Activated CD8-positive, alpha-beta T cell treated with anti-CD3 and anti-CD28 coated beads for 36 hours (primary cell): Measurements from ENCODE around the gene LRP1B. TPM values are rescaled to one million over a fixed set of nuclear protein-coding genes. Genes with fewer than 3 reads are reported as not detected.

Experiments
- ATAC-seq: fragments of 200-7000 bp; cut with Tn5 transposase; one replicate; pipeline ENCODE4 v1.10.0; 2021; ENCODE audit warnings: mild to moderate bottlenecking, moderate library complexity
- CTCF ChIA-PET: fragments of 350-600 bp; sonication (Branson Sonifier 250); formaldehyde crosslinking; loops from one replicate; lab custom pipeline; 2021; ENCODE audit warnings: antibody characterized with exemption; lab: Charles Lee
- POLR2A ChIA-PET: fragments of 350-600 bp; sonication (Branson Sonifier 250); formaldehyde crosslinking; loops from one replicate; lab custom pipeline; 2021; ENCODE audit warnings: antibody characterized with exemption; lab: Charles Lee
- DNase-seq: peaks from one replicate; pipeline ENCODE4 v3.0.0-alpha.2; 2020
- H3K27ac Mint-ChIP-seq: one replicate; pipeline ENCODE4 v1.8.0; 2021; ENCODE audit warnings: mild to moderate bottlenecking, mixed read lengths
- H3K27me3 Mint-ChIP-seq: one replicate; pipeline ENCODE4 v1.8.0; 2021; ENCODE audit warnings: mixed read lengths
- H3K36me3 Mint-ChIP-seq: one replicate; pipeline ENCODE4 v1.8.0; 2021; ENCODE audit warnings: low read depth, mixed read lengths
- H3K4me1 Mint-ChIP-seq: one replicate; pipeline ENCODE4 v1.8.0; 2021; ENCODE audit warnings: low read depth, mixed read lengths
- H3K4me3 Mint-ChIP-seq: one replicate; pipeline ENCODE4 v1.8.0; 2021; ENCODE audit warnings: mild to moderate bottlenecking, moderate library complexity, mixed read lengths
- H3K9me3 Mint-ChIP-seq: one replicate; pipeline ENCODE4 v1.8.0; 2021; ENCODE audit warnings: mixed read lengths
- CTCF ChIP-seq: fragments of 200-600 bp; IDR thresholded peaks from one replicate; pipeline ENCODE4 v1.8.0; 2022; ENCODE audit warnings: antibody characterized with exemption, mild to moderate bottlenecking
- intact Hi-C: fragments of 100-400 bp; cut with micrococcal nuclease; formaldehyde crosslinking; loops from one replicate; pipeline ENCODE4 v1.10.0; 2022
- total RNA-seq, 2 experiments: library from RNA; stranded (reverse); gene quantifications; one replicate each; pipeline ENCODE4 v1.2.3, GENCODE V29; 2021

The LRP1B gene
- total RNA-seq, 2 experiments from 2014 or later: not detected

GRCh38 chr2:140698636-140699035 is 1432.2 kb downstream of the LRP1B start:
- ChIA-PET POLR2A (no interaction called here), CTCF (no interaction called here)
- H3K4me3 Mint-ChIP-seq: no peak overlapping the region
- no peaks in the 10 kb centered on the region for H3K27me3 Mint-ChIP-seq
- no peak overlapping the region for H3K27ac Mint-ChIP-seq
- H3K36me3 Mint-ChIP-seq: no peaks in the 10 kb centered on the region
- TF ChIP-seq CTCF: no peak
- intact Hi-C loops: no loop called here
- ATAC-seq: no peak
- H3K9me3 Mint-ChIP-seq: peaks cover 2% of the 10 kb centered on the region
- no peaks in the 10 kb centered on the region for H3K4me1 Mint-ChIP-seq
- DNase-seq: no peak

GRCh38 chr2:140696449-140696848 is 1434.4 kb downstream of the LRP1B start:
- H3K36me3 Mint-ChIP-seq: no peaks in the 10 kb centered on the region
- H3K4me3 Mint-ChIP-seq: no peak overlapping the region
- intact Hi-C loops: no loop called here
- H3K9me3 Mint-ChIP-seq: peaks cover 1% of the 10 kb centered on the region
- no peak overlapping the region for H3K27ac Mint-ChIP-seq
- ATAC-seq: no peak
- ChIA-PET POLR2A (no interaction called here), CTCF (no interaction called here)
- no peak for DNase-seq
- TF ChIP-seq CTCF: no peak
- no peaks in the 10 kb centered on the region for H3K27me3 Mint-ChIP-seq
- H3K4me1 Mint-ChIP-seq: no peaks in the 10 kb centered on the region

- ChIA-PET POLR2A (no interaction called here), CTCF (no interaction called here)
- Mint-ChIP-seq H3K27me3 (no peaks in the 10 kb centered on the region), H3K4me3 (no peak overlapping the region), H3K9me3 (peaks cover 1% of the 10 kb centered on the region), H3K36me3 (no peaks in the 10 kb centered on the region), H3K4me1 (no peaks in the 10 kb centered on the region), H3K27ac (no peak overlapping the region)
- intact Hi-C loops: no loop called here
- no peak for ATAC-seq
- DNase-seq: no peak
- TF ChIP-seq CTCF: no peak
These were observed 1435.7 kb downstream of the LRP1B start for GRCh38 chr2:140695155-140695554.

GRCh38 chr2:140687825-140688224 is 1443.0 kb downstream of the LRP1B start:
- ChIA-PET POLR2A (no interaction called here), CTCF (no interaction called here)
- H3K9me3 Mint-ChIP-seq: peaks cover 2% of the 10 kb centered on the region
- H3K27me3 Mint-ChIP-seq: no peaks in the 10 kb centered on the region
- intact Hi-C loops: no loop called here
- H3K36me3 Mint-ChIP-seq: no peaks in the 10 kb centered on the region
- DNase-seq: no peak
- no peak overlapping the region for H3K4me3 Mint-ChIP-seq
- no peak overlapping the region for H3K27ac Mint-ChIP-seq
- no peak for TF ChIP-seq CTCF
- no peak for ATAC-seq
- no peaks in the 10 kb centered on the region for H3K4me1 Mint-ChIP-seq

GRCh38 chr2:140683658-140684057 is 1447.2 kb downstream of the LRP1B start:
- H3K9me3 Mint-ChIP-seq: peaks cover 3% of the 10 kb centered on the region
- POLR2A ChIA-PET: no interaction called here
- DNase-seq (no peak), ATAC-seq (no peak)
- no peak overlapping the region for H3K4me3 Mint-ChIP-seq
- no peak overlapping the region for H3K27ac Mint-ChIP-seq
- intact Hi-C loops: no loop called here
- no peaks in the 10 kb centered on the region for H3K4me1 Mint-ChIP-seq
- no peak for TF ChIP-seq CTCF
- H3K36me3 Mint-ChIP-seq: no peaks in the 10 kb centered on the region
- CTCF ChIA-PET: no interaction called here
- no peaks in the 10 kb centered on the region for H3K27me3 Mint-ChIP-seq
